Right renal pelvis (tissue), 4 donors: ENCODE results near the gene JAZF1. TPM values are rescaled to one million over a fixed set of nuclear protein-coding genes. Genes with fewer than 3 reads are reported as not detected.

Source experiments
- DNase-seq, 4 donors: peaks; one replicate each; pipeline ENCODE4 v3.0.0-alpha.2; 2013; ENCODE audit warnings: low read depth in 4 of 4, low spot score in 3 of 4, missing footprints in 1 of 4
- polyA plus RNA-seq, 4 donors: library from polyadenylated mRNA; unstranded; fragments of 120-200 nt; gene quantifications; one replicate each; pipeline ENCODE4 v1.2.1, GENCODE V29; 2013; ENCODE audit not compliant: insufficient read length in 4 of 4

JAZF1 gene
- polyA plus RNA-seq, 4 donors: 12.5 to 16.8 (median 16.2) TPM

- DNase-seq: no peak
These were observed 186.0 kb downstream of the JAZF1 start for GRCh38 chr7:27994639-27995038.

GRCh38 chr7:27992755-27993493, 187.7 kb downstream of the JAZF1 start:
- DNase-seq: no peak

GRCh38 chr7:27992097-27992496, 188.5 kb downstream of the JAZF1 start:
- DNase-seq: no peak

GRCh38 chr7:27991006-27991528, 189.5 kb downstream of the JAZF1 start:
- no peak for DNase-seq

- no peak for DNase-seq
These were observed 204.1 kb downstream of the JAZF1 start for GRCh38 chr7:27976531-27976930.

- no peak for DNase-seq
These were observed 207.0 kb downstream of the JAZF1 start for GRCh38 chr7:27973625-27974024.

GRCh38 chr7:27972276-27972675, 208.3 kb downstream of the JAZF1 start:
- no peak for DNase-seq

- peak in 1 of 4 donors; percentile 8 for DNase-seq
These were observed 209.3 kb downstream of the JAZF1 start for GRCh38 chr7:27971171-27971812.

- DNase-seq: no peak
These were observed 210.2 kb downstream of the JAZF1 start for GRCh38 chr7:27970350-27970749.

GRCh38 chr7:27969346-27969745, 211.2 kb downstream of the JAZF1 start:
- no peak for DNase-seq

- no peak for DNase-seq
These were observed 213.0 kb downstream of the JAZF1 start for GRCh38 chr7:27967639-27968038.

GRCh38 chr7:27966219-27966780, 214.3 kb downstream of the JAZF1 start:
- DNase-seq: no peak

GRCh38 chr7:27965650-27966049, 214.9 kb downstream of the JAZF1 start:
- DNase-seq: no peak

GRCh38 chr7:27964820-27965219, 215.8 kb downstream of the JAZF1 start:
- DNase-seq: no peak

GRCh38 chr7:27963056-27963455, 217.5 kb downstream of the JAZF1 start:
- no peak for DNase-seq

GRCh38 chr7:27962273-27962672, 218.3 kb downstream of the JAZF1 start:
- DNase-seq: no peak

- DNase-seq: no peak
These were observed 219.3 kb downstream of the JAZF1 start for GRCh38 chr7:27961255-27961654.

- DNase-seq: no peak
These were observed 220.2 kb downstream of the JAZF1 start for GRCh38 chr7:27960415-27960814.

- no peak for DNase-seq
These were observed 221.6 kb downstream of the JAZF1 start for GRCh38 chr7:27958933-27959548.

GRCh38 chr7:27955596-27955995, 225.0 kb downstream of the JAZF1 start:
- no peak for DNase-seq

GRCh38 chr7:27955011-27955410, 225.6 kb downstream of the JAZF1 start:
- no peak for DNase-seq
